ENCODE measurements around the gene DNAJC22.

DNAJC22 gene

GRCh38 chr12:49336645-49337584 lies 9.8 kb upstream of the DNAJC22 start, which contains the start of gene C1QL4:
TSS of gene C1QL4 (minus strand) at chr12:49337188. CDS start at chr12:49336477, 711 bp downstream.
- Histone ChIP-seq H3K4me1 (ENCODE audit: control insufficient read depth in 1 of 2, insufficient read depth in 1 of 2, low read depth in 1 of 2, low read length in 1 of 2) (peaks cover 8 to 26% of the 10 kb centered on the region in 2 experiments), H3K27ac (no peak within 1 kb of the TSS)

DNA sequence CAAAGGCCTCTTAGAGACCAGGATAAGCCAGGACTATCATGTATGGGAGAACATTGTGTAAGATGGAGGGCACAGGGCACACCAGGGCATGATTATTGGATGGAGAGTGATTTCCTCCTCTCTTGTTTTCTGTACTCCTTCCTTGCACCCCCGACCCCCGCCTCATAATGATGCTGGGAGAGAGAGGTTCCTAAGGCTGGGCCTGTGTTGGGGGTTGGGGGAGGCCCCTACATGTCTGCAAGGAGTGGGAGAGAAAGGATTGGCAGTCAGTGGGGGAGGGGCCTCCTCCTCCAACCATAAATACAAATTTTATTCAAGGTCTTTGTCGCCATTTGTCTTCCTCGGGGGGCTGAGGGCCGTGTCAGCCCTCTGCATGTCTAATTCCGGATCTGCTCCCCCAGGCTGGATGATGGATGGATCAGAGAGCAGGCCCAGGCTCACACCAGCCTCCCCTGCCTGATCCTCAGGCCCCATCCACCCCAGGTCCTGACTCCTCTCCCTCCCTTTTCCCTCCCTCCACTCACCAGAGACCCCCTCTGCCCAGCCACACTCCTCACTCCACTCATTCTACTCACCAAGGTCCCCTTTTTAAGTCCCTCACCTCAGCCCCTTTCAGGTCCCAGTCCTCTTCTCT lies 7.7 kb upstream of the DNAJC22 start:
- H3K4me3 ChIP-seq (ENCODE audit: low read depth in 1 of 2, low read length in 1 of 2) = no peak overlapping the region
- TF ChIP-seq, protein P1, sequence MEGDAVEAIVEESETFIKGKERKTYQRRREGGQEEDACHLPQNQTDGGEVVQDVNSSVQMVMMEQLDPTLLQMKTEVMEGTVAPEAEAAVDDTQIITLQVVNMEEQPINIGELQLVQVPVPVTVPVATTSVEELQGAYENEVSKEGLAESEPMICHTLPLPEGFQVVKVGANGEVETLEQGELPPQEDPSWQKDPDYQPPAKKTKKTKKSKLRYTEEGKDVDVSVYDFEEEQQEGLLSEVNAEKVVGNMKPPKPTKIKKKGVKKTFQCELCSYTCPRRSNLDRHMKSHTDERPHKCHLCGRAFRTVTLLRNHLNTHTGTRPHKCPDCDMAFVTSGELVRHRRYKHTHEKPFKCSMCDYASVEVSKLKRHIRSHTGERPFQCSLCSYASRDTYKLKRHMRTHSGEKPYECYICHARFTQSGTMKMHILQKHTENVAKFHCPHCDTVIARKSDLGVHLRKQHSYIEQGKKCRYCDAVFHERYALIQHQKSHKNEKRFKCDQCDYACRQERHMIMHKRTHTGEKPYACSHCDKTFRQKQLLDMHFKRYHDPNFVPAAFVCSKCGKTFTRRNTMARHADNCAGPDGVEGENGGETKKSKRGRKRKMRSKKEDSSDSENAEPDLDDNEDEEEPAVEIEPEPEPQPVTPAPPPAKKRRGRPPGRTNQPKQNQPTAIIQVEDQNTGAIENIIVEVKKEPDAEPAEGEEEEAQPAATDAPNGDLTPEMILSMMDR (IDR thresholded peaks at IDR 0.05) = no peak
- peaks cover 100% of the 10 kb centered on the region for H3K27me3 ChIP-seq
- peaks cover 26 to 34% of the 10 kb centered on the region in 2 experiments for H3K4me1 ChIP-seq (ENCODE audit: control insufficient read depth in 1 of 2, insufficient read depth in 1 of 2, low read depth in 1 of 2, low read length in 1 of 2)
- no peaks in the 10 kb centered on the region for H3K36me3 ChIP-seq
- no peak overlapping the region for H3K27ac ChIP-seq
- H3K9me3 ChIP-seq = no peaks in the 10 kb centered on the region

More at GRCh38 chr12:49336645-49337584, 9.8 kb upstream of the DNAJC22 start, which contains the start of gene C1QL4:
- Histone ChIP-seq H3K9me3 (no peaks in the 10 kb centered on the region), H3K27me3 (peaks cover 100% of the 10 kb centered on the region), H3K4me3 (ENCODE audit: low read depth in 1 of 2, low read length in 1 of 2) (peak within 1 kb of the TSS; percentile 34 to 51), H3K36me3 (peaks cover 4% of the 10 kb centered on the region)
- TF ChIP-seq, protein P1 (IDR thresholded peaks at IDR 0.05) = peak; percentile 97

GRCh38 chr12:49339464-49339861 lies 7.2 kb upstream of the DNAJC22 start:
- H3K4me1 ChIP-seq (ENCODE audit: control insufficient read depth in 1 of 2, insufficient read depth in 1 of 2, low read depth in 1 of 2, low read length in 1 of 2) = peaks cover 26 to 34% of the 10 kb centered on the region in 2 experiments
- peaks cover 100% of the 10 kb centered on the region for H3K27me3 ChIP-seq
- H3K36me3 ChIP-seq = no peaks in the 10 kb centered on the region
- TF ChIP-seq, protein P1 (IDR thresholded peaks at IDR 0.05) = no peak
- H3K9me3 ChIP-seq = no peaks in the 10 kb centered on the region
- no peak overlapping the region for H3K4me3 ChIP-seq (ENCODE audit: low read depth in 1 of 2, low read length in 1 of 2)
- H3K27ac ChIP-seq = no peak overlapping the region

GRCh38 chr12:49340095-49340870 lies 6.4 kb upstream of the DNAJC22 start:
- Histone ChIP-seq H3K4me3 (ENCODE audit: low read depth in 1 of 2, low read length in 1 of 2) (no peak overlapping the region), H3K27ac (no peak overlapping the region), H3K27me3 (peaks cover 100% of the 10 kb centered on the region), H3K36me3 (no peaks in the 10 kb centered on the region), H3K4me1 (ENCODE audit: control insufficient read depth in 1 of 2, insufficient read depth in 1 of 2, low read depth in 1 of 2, low read length in 1 of 2) (peaks cover 26 to 38% of the 10 kb centered on the region in 2 experiments), H3K9me3 (no peaks in the 10 kb centered on the region)
- TF ChIP-seq, protein P1 (IDR thresholded peaks at IDR 0.05) = no peak

Measured in neutrophil (primary cell).